Omental fat pad (tissue), 4 donors: ENCODE measurements around the gene CCDC146. TPM values are rescaled to one million over a fixed set of nuclear protein-coding genes. Genes with fewer than 3 reads are reported as not detected.

Experiments used
- ATAC-seq: fragments of 150-250 bp; one replicate; pipeline ENCODE4 v1.9.1; 2016; ENCODE audit warnings: mild to moderate bottlenecking, moderate library complexity; ENCODE audit not compliant: low FRiP score
- DNase-seq: peaks from one replicate; pipeline ENCODE4 v3.0.0-alpha.2; 2019; ENCODE audit warnings: low spot score
- total RNA-seq, 4 donors: library from RNA; depleted of rRNA; stranded (reverse); fragments of >200 nt; gene quantifications; one replicate each; pipeline ENCODE4 v1.1.0, GENCODE V29; 2016
- TF ChIP-seq, protein P1 (sequence below), 3 donors: fragments of 450-650 bp; IDR thresholded peaks; one replicate each; pipeline ENCODE4 v1.5.1; 2016 to 2017; ENCODE audit warnings: antibody characterized with exemption in 3 of 3, mild to moderate bottlenecking in 3 of 3, moderate library complexity in 2 of 3

Gene CCDC146
- total RNA-seq, 4 donors from 2014 or later: 6.5 to 12.5 (median 7.0) TPM

DNA sequence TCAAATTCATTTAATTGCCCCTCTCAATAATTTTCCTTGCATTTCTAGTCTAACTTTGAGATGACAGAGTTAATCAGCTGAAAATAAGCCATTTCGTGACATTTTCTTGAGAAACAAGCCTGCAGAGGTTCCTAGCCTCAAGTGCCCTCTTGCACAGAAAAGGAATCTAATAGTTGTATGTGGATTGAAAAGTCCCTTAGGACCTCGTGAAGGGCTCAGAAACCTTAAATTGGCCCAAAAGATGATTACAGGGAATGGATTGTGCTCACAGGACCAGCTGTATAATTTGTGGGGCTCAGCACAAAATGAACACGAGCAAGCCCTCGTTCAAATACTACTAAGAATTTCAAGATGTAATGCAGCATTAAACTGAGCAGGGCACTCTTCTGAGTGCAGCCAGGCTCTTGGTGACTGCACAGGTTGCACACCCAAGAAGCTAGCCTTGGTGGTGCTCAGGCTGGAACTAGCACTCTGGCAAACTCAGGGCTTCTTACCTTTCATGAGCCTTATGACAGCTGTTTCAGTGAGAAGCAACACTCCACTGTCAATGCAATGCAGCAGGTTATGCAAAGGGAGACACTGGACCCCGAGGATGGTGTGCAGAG lies 191.6 kb downstream of the CCDC146 start:
- TF ChIP-seq, protein P1, sequence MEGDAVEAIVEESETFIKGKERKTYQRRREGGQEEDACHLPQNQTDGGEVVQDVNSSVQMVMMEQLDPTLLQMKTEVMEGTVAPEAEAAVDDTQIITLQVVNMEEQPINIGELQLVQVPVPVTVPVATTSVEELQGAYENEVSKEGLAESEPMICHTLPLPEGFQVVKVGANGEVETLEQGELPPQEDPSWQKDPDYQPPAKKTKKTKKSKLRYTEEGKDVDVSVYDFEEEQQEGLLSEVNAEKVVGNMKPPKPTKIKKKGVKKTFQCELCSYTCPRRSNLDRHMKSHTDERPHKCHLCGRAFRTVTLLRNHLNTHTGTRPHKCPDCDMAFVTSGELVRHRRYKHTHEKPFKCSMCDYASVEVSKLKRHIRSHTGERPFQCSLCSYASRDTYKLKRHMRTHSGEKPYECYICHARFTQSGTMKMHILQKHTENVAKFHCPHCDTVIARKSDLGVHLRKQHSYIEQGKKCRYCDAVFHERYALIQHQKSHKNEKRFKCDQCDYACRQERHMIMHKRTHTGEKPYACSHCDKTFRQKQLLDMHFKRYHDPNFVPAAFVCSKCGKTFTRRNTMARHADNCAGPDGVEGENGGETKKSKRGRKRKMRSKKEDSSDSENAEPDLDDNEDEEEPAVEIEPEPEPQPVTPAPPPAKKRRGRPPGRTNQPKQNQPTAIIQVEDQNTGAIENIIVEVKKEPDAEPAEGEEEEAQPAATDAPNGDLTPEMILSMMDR (IDR thresholded peaks at IDR 0.05): no peak
- no peak for DNase-seq
- no peak for ATAC-seq

DNA sequence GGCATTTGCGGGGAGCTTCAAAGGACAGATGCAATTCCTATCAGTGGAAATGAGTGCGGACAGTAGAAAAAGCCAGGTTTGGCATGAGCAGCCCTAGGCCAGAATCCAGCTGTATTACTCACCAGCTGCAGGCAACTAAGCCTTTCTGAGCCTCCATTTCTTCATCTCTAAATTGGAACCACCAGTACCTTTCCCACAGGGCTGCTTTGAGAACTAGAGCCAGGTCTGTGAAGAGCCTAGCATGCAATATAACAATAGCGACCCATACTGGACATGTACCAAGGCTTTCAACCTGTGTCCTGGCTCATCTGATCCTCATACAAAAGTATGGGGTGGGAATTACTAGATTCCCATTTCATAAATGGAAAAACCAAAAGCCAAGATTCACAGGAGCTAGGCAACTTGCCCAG lies 192.8 kb downstream of the CCDC146 start:
- TF ChIP-seq, protein P1 (IDR thresholded peaks at IDR 0.05): no peak
- ATAC-seq: peak; percentile 64
- DNase-seq: no peak

DNA sequence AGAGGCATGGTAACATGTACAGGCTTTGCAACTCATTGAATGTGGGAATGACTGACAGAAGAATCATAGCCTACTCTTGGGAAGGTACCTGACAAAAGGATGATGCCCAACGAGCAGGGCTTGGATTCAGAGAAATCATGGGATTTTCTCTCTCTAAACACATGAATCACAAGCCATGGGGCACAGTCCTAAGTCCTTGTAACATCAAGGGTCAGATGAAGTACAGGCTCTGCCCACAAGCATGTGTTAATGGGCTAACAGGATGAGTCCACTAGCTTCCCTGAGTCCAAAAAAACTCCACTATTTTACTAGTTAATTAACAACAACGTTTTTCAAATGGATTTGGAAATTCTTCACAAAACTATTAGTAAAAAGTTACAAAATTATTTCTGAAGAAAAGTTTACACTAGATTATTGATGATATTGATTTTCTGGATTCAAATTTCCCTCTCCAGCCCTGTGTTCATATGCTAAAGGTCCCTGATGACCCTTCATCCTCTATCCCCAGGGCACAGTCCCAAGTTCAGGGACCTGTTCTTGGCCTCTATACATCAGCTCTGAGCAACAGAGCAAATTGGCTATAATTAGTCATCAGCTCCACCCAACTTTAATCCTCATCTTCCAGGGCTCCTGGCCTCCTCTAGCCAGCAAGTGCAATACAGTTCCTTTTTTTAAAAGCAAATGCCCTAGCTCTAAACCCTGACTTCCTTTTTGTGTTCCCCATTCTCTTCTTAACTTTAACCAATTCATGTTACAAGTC lies 194.0 kb downstream of the CCDC146 start:
- DNase-seq (no peak), ATAC-seq (no peak)
- TF ChIP-seq, protein P1 (IDR thresholded peaks at IDR 0.05): no peak

DNA sequence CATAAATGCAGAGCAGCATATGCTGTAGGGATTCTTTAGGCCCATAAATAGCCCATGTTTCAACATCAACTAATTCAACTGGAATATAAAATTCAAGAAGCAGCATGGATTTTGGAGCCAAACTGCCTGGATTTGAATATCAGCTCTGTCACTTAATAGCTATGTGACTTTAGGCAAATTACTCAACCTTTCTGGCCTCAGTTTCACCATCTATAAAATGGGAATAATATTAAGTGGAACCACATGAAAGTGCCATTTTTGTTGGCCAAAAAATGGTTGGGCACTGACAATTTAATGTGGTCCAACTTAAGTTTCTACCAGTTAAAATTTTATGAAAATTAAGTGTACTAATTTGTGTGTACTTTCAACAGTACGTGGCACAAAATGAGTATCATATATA lies 195.6 kb downstream of the CCDC146 start:
- DNase-seq: no peak
- no peak for ATAC-seq
- TF ChIP-seq, protein P1 (IDR thresholded peaks at IDR 0.05): no peak

DNA sequence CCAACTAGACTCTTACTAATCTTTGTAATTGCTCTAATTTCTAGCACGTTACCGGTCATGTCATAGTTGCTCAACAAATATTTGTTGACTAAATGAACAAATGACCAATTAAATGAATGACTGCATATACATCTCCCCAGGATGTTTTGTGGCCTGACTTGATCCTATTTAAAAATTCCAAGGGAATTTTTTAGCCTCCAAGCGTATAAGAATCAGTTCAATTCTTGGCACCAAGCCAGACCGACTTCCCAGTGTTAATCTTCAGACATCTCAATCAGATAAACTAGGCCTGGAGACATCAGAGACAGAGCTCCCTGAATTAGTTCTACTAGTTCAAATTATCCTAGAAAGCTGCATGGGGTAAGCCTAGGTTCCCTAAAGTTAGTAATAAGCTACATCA lies 197.7 kb downstream of the CCDC146 start:
- DNase-seq: no peak
- TF ChIP-seq, protein P1 (IDR thresholded peaks at IDR 0.05): no peak

DNA sequence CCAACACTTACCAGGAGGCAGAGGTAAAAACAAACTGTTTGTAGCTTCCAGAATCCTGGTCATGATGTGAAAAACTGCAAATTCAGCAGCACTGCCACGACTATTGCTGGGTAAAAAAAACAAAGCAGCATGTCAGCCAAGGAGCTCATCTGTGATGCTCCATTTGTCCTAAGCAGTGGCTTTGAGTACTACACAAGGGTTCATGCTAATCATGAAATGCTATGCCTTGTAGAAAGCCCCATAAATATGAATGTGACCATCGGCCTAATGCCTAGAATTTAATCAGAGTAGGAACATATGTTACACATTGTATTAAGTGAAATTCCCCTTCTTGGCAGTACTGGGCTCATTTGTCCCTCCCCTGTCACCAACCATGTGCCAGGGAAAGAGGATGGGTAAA lies 198.3 kb downstream of the CCDC146 start:
- DNase-seq (no peak), ATAC-seq (no peak)
- TF ChIP-seq, protein P1 (IDR thresholded peaks at IDR 0.05): no peak

More for the DNA sequence above, 197.7 kb downstream of the CCDC146 start:
- ATAC-seq: no peak

DNA sequence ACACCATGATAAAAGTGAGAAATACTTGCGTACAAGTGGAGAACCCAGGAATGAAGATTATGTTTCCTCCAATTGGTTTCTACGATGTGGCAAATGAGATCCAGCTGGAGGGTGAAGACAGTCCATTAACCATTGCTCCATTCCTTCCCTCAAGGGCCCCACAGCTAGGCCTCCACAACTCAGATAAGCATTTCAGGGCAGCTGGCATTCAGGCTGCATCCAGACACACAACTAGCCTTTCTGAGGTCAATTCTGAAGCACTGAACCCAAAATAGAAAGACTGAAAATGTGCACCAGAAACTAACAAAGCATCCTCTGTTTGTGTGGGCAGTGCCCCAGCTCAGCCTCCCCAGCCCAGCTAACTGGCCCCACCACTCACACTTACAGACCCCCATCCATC lies 198.9 kb downstream of the CCDC146 start:
- DNase-seq (no peak), ATAC-seq (no peak)
- TF ChIP-seq, protein P1 (IDR thresholded peaks at IDR 0.05): no peak
